Right cardiac atrium (tissue), 5 donors: ENCODE measurements around the gene PPP1R10. TPM values are rescaled to one million over a fixed set of nuclear protein-coding genes. Genes with fewer than 3 reads are reported as not detected.
A peak's percentile ranks its signal among the peaks of the same experiment; 100 is the strongest.

Experiments used
- ATAC-seq, 2 donors: fragments of 200-7000 bp; cut with Tn5 transposase; one replicate each; pipeline versions ENCODE4 v1.8.0 to v1.9.1; 2020; ENCODE audit warnings: moderate library complexity in 2 of 2, mild to moderate bottlenecking in 1 of 2
- DNase-seq, 3 donors: peaks; one replicate each; pipeline ENCODE4 v3.0.0-alpha.2; 2020
- H3K27ac ChIP-seq: one replicate; pipeline ENCODE4 v1.5.1; 2013; ENCODE audit warnings: mild to moderate bottlenecking, low read length, control low read depth, moderate library complexity
- H3K27me3 ChIP-seq: one replicate; pipeline ENCODE4 v1.6.1; 2013; ENCODE audit not compliant: control insufficient read depth, insufficient read depth
- H3K4me1 ChIP-seq: one replicate; pipeline ENCODE4 v1.6.1; 2013; ENCODE audit warnings: low read length; ENCODE audit not compliant: control insufficient read depth, insufficient read depth
- H3K4me3 ChIP-seq: one replicate; pipeline ENCODE4 v1.5.1; 2013; ENCODE audit warnings: low read length, control low read depth
- H3K9me3 ChIP-seq: one replicate; pipeline ENCODE4 v1.6.1; 2013; ENCODE audit warnings: low read length; ENCODE audit not compliant: control insufficient read depth
- WGBS: extraction: QIAGEN DNeasy Blood & Tissue Kit; methylation state at CpG from one replicate; pipeline ENCODE4 v1.1.7; 2013; 5-methylcytosine and 5-hydroxymethylcytosine counted together
- intact Hi-C, 4 donors: fragments of 100-400 bp; cut with DNase I; formaldehyde crosslinking; loops; one replicate each; pipeline versions ENCODE4 v1.11.0 to v1.14.0; 2022 to 2023
- polyA plus RNA-seq: library from polyadenylated mRNA; stranded (reverse); fragments of 200-250 nt; gene quantifications from one replicate; pipeline ENCODE4 v1.2.3, GENCODE V29; 2013
- total RNA-seq, 4 donors: library from RNA; stranded (reverse); fragmentation: NEBNext Ultra II Directional; extraction: Animal tissue kit (Norgen Biotek cat#: 25700); gene quantifications; one replicate each; pipeline ENCODE4 v1.2.1, GENCODE V29; 2021
- donor health status: healthy with polysubstance abuse.
- donor health status: DM: no; HTN: yes; CAD: no.
- donor health status: DM: no; HTN: no; CAD: no.
- donor health status: DM: no; HTN: yes; CAD: no; lungs with severe emphysema.
- donor health status: DM: yes; HTN: yes; CAD: no.

Gene PPP1R10
- total and polyA plus RNA-seq, 5 donors = 16.0 to 46.6 (median 40.7) TPM

GRCh38 chr6:30619561-30619960 lies 2.5 kb upstream of the PPP1R10 start:
- DNase-seq (no peak), ATAC-seq (no peak)
- Histone ChIP-seq H3K4me1 (peaks cover under 1% of the 10 kb centered on the region), H3K27me3 (no peaks in the 10 kb centered on the region), H3K4me3 (no peak overlapping the region), H3K27ac (no peak overlapping the region), H3K9me3 (no peaks in the 10 kb centered on the region)
- WGBS = 94% methylated on average over 11 of the region's 11 CpGs
- intact Hi-C loops = no loop called here

DNA sequence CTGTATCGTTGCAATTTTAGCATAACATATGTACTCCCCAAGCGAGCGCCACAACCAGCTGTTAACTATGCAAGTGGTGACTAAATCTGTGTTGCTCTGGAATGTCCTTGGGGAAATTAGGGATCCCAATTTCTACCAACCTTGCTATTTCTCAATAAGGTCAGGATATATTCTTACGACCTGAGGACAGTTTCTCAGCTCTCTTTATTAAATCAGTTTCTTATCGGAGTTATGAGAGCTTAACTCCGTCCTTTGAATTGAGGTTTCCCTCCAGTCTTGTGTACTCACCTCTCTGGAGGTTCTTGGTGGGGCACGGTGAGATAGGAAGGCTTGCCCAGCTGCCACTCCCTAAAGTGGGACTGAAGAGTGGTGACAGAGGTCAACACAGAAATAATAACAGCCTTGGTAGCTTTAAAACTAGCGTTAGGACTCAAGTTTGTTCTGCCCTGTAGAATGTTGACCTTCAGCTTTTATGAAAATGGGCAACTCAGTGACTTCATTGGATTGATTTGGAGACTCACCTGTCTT lies 1.3 kb upstream of the PPP1R10 start:
- no peak for DNase-seq
- Histone ChIP-seq H3K4me3 (peak overlapping the region; percentile 76), H3K9me3 (no peaks in the 10 kb centered on the region), H3K27me3 (no peaks in the 10 kb centered on the region), H3K4me1 (peaks cover 4% of the 10 kb centered on the region), H3K27ac (peak overlapping the region; percentile 85)
- intact Hi-C loops = no loop called here
- ATAC-seq = no peak
- 6% methylated on average over 8 of the region's 8 CpGs for WGBS

DNA sequence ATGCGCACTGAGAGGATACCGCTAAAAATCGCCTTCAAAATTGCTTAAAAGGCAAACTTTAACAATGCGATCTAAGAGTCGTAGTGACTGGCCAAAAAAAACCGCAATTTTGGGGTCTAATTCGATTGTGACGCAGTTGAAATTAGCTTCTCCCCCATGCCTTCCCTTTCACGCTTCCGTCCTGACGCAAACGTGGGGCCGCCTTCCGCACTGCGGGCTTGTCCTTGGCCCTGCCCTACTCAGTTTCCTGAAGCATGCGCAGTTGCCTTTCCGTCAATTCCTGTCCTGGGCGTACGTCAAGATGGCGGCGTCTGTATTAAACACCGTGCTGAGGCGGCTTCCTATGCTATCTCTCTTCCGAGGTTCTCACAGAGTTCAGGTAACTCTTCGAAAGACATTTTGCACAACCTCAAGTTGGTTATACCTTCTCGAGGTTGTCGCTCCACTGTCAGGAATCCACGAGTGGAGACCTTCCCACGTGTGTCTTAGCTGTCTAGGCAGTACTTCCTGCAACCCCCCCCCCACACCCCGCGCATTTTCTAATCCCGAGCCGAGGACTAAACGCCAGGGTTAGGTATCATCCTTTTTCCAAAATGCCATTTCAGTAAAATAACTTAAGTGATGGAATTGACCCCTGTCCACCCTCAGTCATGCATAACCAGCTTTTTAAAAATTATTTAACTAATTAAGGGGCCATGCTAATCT lies 674 bp upstream of the PPP1R10 start, which contains the start of gene MRPS18B:
Gene MRPS18B (plus strand): TSS at position 276 of the 705 bp plus-strand sequence. CDS start 26 bp downstream, at position 302.
- intact Hi-C loops = no loop called here
- WGBS = under 1% methylated on average over 34 of the region's 34 CpGs
- ATAC-seq = peak; percentile 91 to 92
- Histone ChIP-seq H3K9me3 (no peaks in the 10 kb centered on the region), H3K4me1 (peaks cover 4% of the 10 kb centered on the region), H3K27me3 (no peaks in the 10 kb centered on the region), H3K27ac (peak within 1 kb of the TSS; percentile 99), H3K4me3 (peak within 1 kb of the TSS; percentile 99)
- DNase-seq = peak; percentile 99

DNA sequence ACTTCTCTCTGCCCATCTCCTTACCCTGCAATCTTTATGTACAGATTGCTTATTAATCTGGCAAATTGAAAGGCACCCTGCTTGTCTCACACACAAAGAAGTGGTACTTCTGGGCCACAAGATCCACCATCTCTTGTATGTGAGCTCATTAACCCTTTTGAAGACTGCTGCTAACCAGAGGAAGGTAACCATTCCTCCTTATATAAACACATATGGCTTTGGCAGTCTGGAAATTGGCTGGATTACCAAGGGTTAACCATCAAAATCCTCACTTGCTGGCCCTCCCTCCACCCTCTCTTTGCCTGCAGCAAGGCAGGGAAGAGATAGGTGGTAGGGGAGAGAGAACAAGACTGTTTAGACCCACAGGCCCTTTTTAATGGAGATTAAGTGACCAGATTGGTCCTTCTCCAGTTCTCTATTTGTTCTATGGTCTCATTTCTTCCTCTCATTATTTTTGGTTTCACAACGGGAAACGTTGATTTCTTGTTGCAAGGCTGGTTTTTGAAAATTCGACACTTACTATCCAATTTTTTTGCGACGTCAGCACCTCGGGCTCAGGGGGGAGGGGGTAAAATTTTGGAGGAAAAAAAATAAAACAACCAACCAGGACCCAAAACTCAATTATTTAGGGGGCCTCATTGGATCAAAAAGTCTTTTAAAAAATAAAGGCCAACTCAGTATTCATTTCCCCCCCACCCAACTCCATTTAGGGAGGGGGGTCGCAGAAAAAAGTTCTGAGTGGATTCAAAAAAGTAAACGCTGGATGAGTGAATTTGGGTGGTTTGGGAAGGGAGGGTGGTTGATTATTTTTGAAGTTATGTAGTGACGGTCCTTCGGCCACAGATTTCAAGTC lies 859 bp downstream of the PPP1R10 start:
- Histone ChIP-seq H3K4me3 (peak overlapping the region; percentile 99), H3K27ac (peak overlapping the region; percentile 99), H3K27me3 (no peaks in the 10 kb centered on the region), H3K9me3 (no peaks in the 10 kb centered on the region), H3K4me1 (peaks cover 6% of the 10 kb centered on the region)
- no peak for ATAC-seq
- intact Hi-C loops = no loop called here
- DNase-seq = peak in 1 of 3 donors; percentile 38
- WGBS = under 1% methylated on average over 10 of the region's 10 CpGs

DNA sequence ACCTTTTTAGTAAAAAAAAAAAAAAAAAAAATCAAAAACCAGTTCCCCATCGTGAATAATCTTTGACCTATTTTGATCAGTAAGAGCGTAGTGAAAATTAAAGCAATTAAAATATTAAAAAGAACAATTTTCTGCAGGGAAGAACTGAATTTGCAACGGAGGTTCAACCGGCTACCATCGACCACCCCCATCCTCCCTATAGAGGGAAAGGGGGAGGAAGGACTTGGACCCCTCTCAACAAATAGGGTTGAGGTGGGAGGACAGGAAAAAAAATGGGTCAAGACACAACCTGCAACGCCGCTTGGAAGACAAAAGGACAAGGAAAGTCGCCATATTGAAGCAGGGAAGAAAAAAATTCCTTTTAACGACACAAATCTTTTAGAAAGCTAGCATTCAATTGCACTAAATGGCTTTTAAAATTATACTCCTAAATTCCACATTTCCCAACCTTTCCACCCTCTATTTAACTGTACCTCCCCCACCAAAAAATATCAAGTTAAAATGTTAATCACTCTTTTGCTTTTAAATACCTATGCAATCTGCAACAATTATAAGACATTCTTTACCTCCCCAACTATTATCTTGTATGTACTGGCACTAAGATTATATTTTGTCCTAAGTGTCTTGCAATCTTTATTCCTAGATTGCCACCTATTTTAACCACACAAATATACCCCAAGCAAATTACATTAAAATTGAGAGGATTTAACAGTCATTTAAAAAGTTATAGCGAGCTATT lies 1.7 kb downstream of the PPP1R10 start:
- DNase-seq (peak in 1 of 3 donors; percentile 30), ATAC-seq (peak in 1 of 2 donors; percentile 5)
- Histone ChIP-seq H3K4me1 (peaks cover 6% of the 10 kb centered on the region), H3K9me3 (no peaks in the 10 kb centered on the region), H3K27me3 (no peaks in the 10 kb centered on the region), H3K4me3 (peak overlapping the region; percentile 99), H3K27ac (peak overlapping the region; percentile 100)
- under 1% methylated on average over 10 of the region's 10 CpGs for WGBS
- intact Hi-C loops = no loop called here

DNA sequence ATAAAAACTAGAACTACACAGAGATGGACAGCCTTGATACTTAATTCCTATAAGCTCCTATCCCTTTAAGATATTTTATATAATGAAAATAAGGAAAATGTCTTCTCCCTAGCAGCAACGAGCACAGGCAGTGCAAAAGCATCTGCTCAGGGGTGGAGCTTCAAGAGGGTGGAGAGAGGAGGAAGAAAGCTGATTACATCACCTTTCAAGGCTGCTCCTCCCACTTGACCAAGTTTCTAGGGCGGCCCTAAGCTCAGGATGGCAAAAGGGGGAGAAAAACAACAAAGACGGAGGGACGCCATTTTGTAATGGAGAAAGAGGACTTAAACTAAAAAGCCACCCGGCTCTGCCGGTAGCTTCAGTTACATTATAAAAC lies 2.2 kb downstream of the PPP1R10 start:
- ATAC-seq (peak; percentile 80 to 86), DNase-seq (peak; percentile 83 to 88 (median 84))
- H3K4me1 ChIP-seq = peaks cover 6% of the 10 kb centered on the region
- H3K9me3 ChIP-seq = no peaks in the 10 kb centered on the region
- under 1% methylated on average over 6 of the region's 6 CpGs for WGBS
- H3K27ac ChIP-seq = peak overlapping the region; percentile 88
- intact Hi-C loops = no loop called here
- no peaks in the 10 kb centered on the region for H3K27me3 ChIP-seq
- H3K4me3 ChIP-seq = peak overlapping the region; percentile 99

DNA sequence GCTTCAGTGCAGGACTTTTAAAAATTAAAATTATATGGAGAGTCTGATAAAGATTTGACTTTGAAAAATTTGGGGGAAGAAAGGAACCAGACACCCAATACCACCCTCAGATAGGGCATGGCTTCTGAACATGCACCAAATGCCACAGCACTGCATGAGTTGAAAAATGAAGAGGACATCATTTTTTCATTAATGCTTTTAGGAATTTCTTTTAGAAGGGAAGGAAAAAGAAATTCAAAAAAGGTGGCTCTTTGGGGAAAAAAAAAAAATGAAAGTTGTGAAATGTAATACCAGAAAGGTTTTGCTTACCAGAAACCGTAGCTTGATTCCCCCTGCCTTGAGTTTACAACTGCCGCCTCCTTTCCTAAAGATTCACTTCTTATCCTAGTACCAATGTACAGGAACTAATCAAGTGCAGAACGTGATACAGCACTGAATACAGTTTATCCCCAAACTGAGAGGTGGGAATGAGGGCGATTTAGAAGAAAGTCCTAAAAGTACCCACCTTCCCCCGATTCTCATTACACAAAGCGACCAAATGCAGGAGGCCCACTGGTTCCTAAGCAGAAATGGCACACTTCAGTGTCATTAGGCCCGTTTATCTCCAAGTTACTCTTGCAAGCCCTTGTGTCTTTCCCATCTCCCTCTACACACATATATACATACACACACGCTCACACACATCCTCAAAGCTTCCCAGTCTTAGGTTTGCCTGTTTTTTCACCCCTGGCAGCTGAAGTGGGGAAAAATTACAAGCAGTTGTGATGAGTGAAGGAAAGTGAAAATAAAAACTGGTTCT lies 2.8 kb downstream of the PPP1R10 start:
- Histone ChIP-seq H3K27ac (peak overlapping the region; percentile 88), H3K27me3 (no peaks in the 10 kb centered on the region), H3K9me3 (no peaks in the 10 kb centered on the region), H3K4me3 (peak overlapping the region; percentile 99), H3K4me1 (peaks cover 6% of the 10 kb centered on the region)
- whole genome bisulfite sequencing = 21% methylated on average over 8 of the region's 8 CpGs
- intact Hi-C loops = no loop called here
- DNase-seq = peak in 1 of 3 donors; percentile 21
- no peak for ATAC-seq

GRCh38 chr6:30613251-30614043 lies 3.6 kb downstream of the PPP1R10 start:
- no peaks in the 10 kb centered on the region for H3K27me3 ChIP-seq
- ATAC-seq (no peak), DNase-seq (peak in 1 of 3 donors; percentile 3)
- no peaks in the 10 kb centered on the region for H3K9me3 ChIP-seq
- intact Hi-C loops = no loop called here
- H3K4me1 ChIP-seq = peaks cover 6% of the 10 kb centered on the region
- H3K4me3 ChIP-seq = no peak overlapping the region
- H3K27ac ChIP-seq = peak overlapping the region; percentile 8

GRCh38 chr6:30612687-30613248 lies 4.3 kb downstream of the PPP1R10 start:
- no peak for ATAC-seq
- DNase-seq = peak in 1 of 3 donors; percentile 10
- H3K27ac ChIP-seq = no peak overlapping the region
- H3K27me3 ChIP-seq = no peaks in the 10 kb centered on the region
- 57% methylated on average over 6 of the region's 6 CpGs for WGBS
- intact Hi-C loops = no loop called here
- no peaks in the 10 kb centered on the region for H3K9me3 ChIP-seq
- H3K4me3 ChIP-seq = no peak overlapping the region
- H3K4me1 ChIP-seq = peaks cover 6% of the 10 kb centered on the region
